ENCODE data around the gene KRT28.

- no peak for TF ChIP-seq SUZ12 (IDR thresholded peaks at IDR 0.05; ENCODE audit: extremely low read depth, insufficient read depth, insufficient read length)
- TF ChIP-seq ZNF274 (IDR thresholded peaks at IDR 0.05; ENCODE audit: low read depth, low read length): no peak
These were observed 24.5 kb upstream of the KRT28 start for GRCh38 chr17:40824015-40824832.

Data from NT2/D1 (cell line).